Tibial nerve (tissue), 4 donors: ENCODE data around the gene SARNP. TPM values are rescaled to one million over a fixed set of nuclear protein-coding genes. Genes with fewer than 3 reads are reported as not detected.
A peak's percentile ranks its signal among the peaks of the same experiment; 100 is the strongest.

Source experiments
- DNase-seq, 2 donors: peaks; one replicate each; pipeline ENCODE4 v3.0.0-alpha.2; 2019; ENCODE audit warnings: low spot score in 2 of 2
- H3K27ac ChIP-seq, 4 donors: fragments of 200-600 bp; sonication (generic) in 3 of 4; one replicate each; pipeline ENCODE4 v1.5.1; 2017 to 2019; ENCODE audit warnings: mild to moderate bottlenecking in 1 of 4
- H3K27me3 ChIP-seq, 2 donors: fragments of 200-600 bp; sonication (generic) in 1 of 2; one replicate each; pipeline versions ENCODE4 v1.5.1 to v1.6.0; 2017 to 2019
- H3K36me3 ChIP-seq, 3 donors: fragments of 200-600 bp; sonication (generic); one replicate each; pipeline ENCODE4 v1.5.1; 2018 to 2019
- H3K4me1 ChIP-seq, 4 donors: fragments of 200-600 bp; sonication (generic) in 3 of 4; one replicate each; pipeline ENCODE4 v1.5.1; 2017 to 2019
- H3K4me3 ChIP-seq, 4 donors: fragments of 200-600 bp; sonication (generic) in 3 of 4; one replicate each; pipeline ENCODE4 v1.5.1; 2017 to 2019; ENCODE audit warnings: mild to moderate bottlenecking in 1 of 4, moderate library complexity in 1 of 4
- H3K9me3 ChIP-seq, 4 donors: fragments of 200-600 bp; sonication (generic) in 3 of 4; one replicate each; pipeline ENCODE4 v1.5.1; 2017 to 2019
- EP300 ChIP-seq, 2 donors: sonication (generic); formaldehyde crosslinking; IDR thresholded peaks; one replicate each; pipeline ENCODE4 v1.6.1; 2017; ENCODE audit warnings: antibody characterized with exemption in 2 of 2, mild to moderate bottlenecking in 1 of 2
- POLR2A ChIP-seq, 2 donors: fragments of 450-650 bp; IDR thresholded peaks; one replicate each; pipeline ENCODE4 v1.6.1; 2017; ENCODE audit warnings: antibody characterized with exemption in 2 of 2, mild to moderate bottlenecking in 2 of 2, moderate library complexity in 2 of 2
- WGBS, 2 donors: methylation state at CpG; one replicate each; pipeline ENCODE4 v1.1.5; 2018; 5-methylcytosine and 5-hydroxymethylcytosine counted together
- total RNA-seq, 4 donors: library from RNA; depleted of rRNA; stranded (reverse); fragments of >200 nt; gene quantifications; one replicate each; pipeline ENCODE4 v1.1.0, GENCODE V29; 2016
- TF ChIP-seq, protein P1 (sequence below), 5 experiments: fragments of 200-600 bp in 3 of 5; fragments of 450-650 bp in 2 of 5; sonication (generic) in 3 of 5; IDR thresholded peaks; one replicate each; pipeline ENCODE4 v1.5.1; 2016 to 2019; ENCODE audit warnings: antibody characterized with exemption in 5 of 5, mild to moderate bottlenecking in 3 of 5, moderate library complexity in 2 of 5

SARNP gene
- total RNA-seq, 4 donors from 2014 or later: 33.3 to 62.8 (median 52.8) TPM

GRCh38 chr12:55829967-55830600 is 12.6 kb upstream of the SARNP start:
- no peak for DNase-seq
- no peaks in the 10 kb centered on the region for H3K9me3 ChIP-seq
- peak overlapping the region; percentile 56 to 87 (median 76) for H3K4me3 ChIP-seq
- peak overlapping the region; percentile 83 to 99 (median 96) for H3K27ac ChIP-seq
- peaks cover 0 to 65% (median 42%) of the 10 kb centered on the region in 4 donors for H3K4me1 ChIP-seq
- 0 to 1% methylated on average over 35 of the region's 37 CpGs for WGBS, 2 donors
- peaks cover 0 to 34% (median 0%) of the 10 kb centered on the region in 3 donors for H3K36me3 ChIP-seq
- no peaks in the 10 kb centered on the region for H3K27me3 ChIP-seq
- TF ChIP-seq, protein P1, sequence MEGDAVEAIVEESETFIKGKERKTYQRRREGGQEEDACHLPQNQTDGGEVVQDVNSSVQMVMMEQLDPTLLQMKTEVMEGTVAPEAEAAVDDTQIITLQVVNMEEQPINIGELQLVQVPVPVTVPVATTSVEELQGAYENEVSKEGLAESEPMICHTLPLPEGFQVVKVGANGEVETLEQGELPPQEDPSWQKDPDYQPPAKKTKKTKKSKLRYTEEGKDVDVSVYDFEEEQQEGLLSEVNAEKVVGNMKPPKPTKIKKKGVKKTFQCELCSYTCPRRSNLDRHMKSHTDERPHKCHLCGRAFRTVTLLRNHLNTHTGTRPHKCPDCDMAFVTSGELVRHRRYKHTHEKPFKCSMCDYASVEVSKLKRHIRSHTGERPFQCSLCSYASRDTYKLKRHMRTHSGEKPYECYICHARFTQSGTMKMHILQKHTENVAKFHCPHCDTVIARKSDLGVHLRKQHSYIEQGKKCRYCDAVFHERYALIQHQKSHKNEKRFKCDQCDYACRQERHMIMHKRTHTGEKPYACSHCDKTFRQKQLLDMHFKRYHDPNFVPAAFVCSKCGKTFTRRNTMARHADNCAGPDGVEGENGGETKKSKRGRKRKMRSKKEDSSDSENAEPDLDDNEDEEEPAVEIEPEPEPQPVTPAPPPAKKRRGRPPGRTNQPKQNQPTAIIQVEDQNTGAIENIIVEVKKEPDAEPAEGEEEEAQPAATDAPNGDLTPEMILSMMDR (IDR thresholded peaks at IDR 0.05): no peak
- TF ChIP-seq POLR2A (IDR thresholded peaks at IDR 0.05) (no peak), EP300 (IDR thresholded peaks at IDR 0.05) (no peak)

- TF ChIP-seq, protein P1 (IDR thresholded peaks at IDR 0.05): no peak
- TF ChIP-seq POLR2A (IDR thresholded peaks at IDR 0.05): no peak
- TF ChIP-seq EP300 (IDR thresholded peaks at IDR 0.05): no peak
- peak overlapping the region in 3 of 4 donors; percentile 92 to 99 (median 99) for H3K27ac ChIP-seq
- WGBS, 2 donors: 82 to 87% methylated on average over 5 of the region's 5 CpGs
- H3K27me3 ChIP-seq: no peaks in the 10 kb centered on the region
- H3K4me1 ChIP-seq: peaks cover 0 to 72% (median 42%) of the 10 kb centered on the region in 4 donors
- H3K36me3 ChIP-seq: peaks cover 0 to 31% (median 0%) of the 10 kb centered on the region in 3 donors
- no peak for DNase-seq
- H3K9me3 ChIP-seq: no peaks in the 10 kb centered on the region
- peak overlapping the region in 1 of 4 donors; percentile 87 for H3K4me3 ChIP-seq
These were observed 10.8 kb upstream of the SARNP start for GRCh38 chr12:55828357-55828756.

GRCh38 chr12:55827806-55828205 is 10.3 kb upstream of the SARNP start:
- Histone ChIP-seq H3K4me1 (peaks cover 0 to 66% (median 39%) of the 10 kb centered on the region in 4 donors), H3K27ac (peak overlapping the region in 1 of 4 donors; percentile 34)

GRCh38 chr12:55824726-55825125 is 7.2 kb upstream of the SARNP start:
- peaks cover 0 to 50% (median 23%) of the 10 kb centered on the region in 4 donors for H3K4me1 ChIP-seq
- WGBS, 2 donors: 63 to 81% methylated on average over 5 of the region's 5 CpGs
- H3K9me3 ChIP-seq: no peaks in the 10 kb centered on the region
- peaks cover 0 to 60% (median 18%) of the 10 kb centered on the region in 3 donors for H3K36me3 ChIP-seq
- no peak overlapping the region for H3K27ac ChIP-seq
- TF ChIP-seq, protein P1 (IDR thresholded peaks at IDR 0.05): no peak
- TF ChIP-seq EP300 (IDR thresholded peaks at IDR 0.05) (no peak), POLR2A (IDR thresholded peaks at IDR 0.05) (no peak)
- no peaks in the 10 kb centered on the region for H3K27me3 ChIP-seq
- no peak for DNase-seq
- no peak overlapping the region for H3K4me3 ChIP-seq

More at GRCh38 chr12:55827806-55828205, 10.3 kb upstream of the SARNP start:
- H3K4me3 ChIP-seq: no peak overlapping the region
- H3K9me3 ChIP-seq: no peaks in the 10 kb centered on the region
- no peaks in the 10 kb centered on the region for H3K27me3 ChIP-seq
- 89 to 91% methylated on average over 15 of the region's 15 CpGs for WGBS, 2 donors
- DNase-seq: no peak
- peaks cover 0 to 31% (median 0%) of the 10 kb centered on the region in 3 donors for H3K36me3 ChIP-seq
- no peak for TF ChIP-seq EP300 (IDR thresholded peaks at IDR 0.05)
- TF ChIP-seq POLR2A (IDR thresholded peaks at IDR 0.05): no peak
- TF ChIP-seq, protein P1 (IDR thresholded peaks at IDR 0.05): no peak

- H3K27ac ChIP-seq: no peak overlapping the region
- DNase-seq: no peak
- TF ChIP-seq POLR2A (IDR thresholded peaks at IDR 0.05) (no peak), EP300 (IDR thresholded peaks at IDR 0.05) (no peak)
- TF ChIP-seq, protein P1 (IDR thresholded peaks at IDR 0.05): no peak
- H3K9me3 ChIP-seq: no peaks in the 10 kb centered on the region
- H3K27me3 ChIP-seq: peaks cover 0 to 3% of the 10 kb centered on the region in 2 donors
- peaks cover 0 to 67% (median 18%) of the 10 kb centered on the region in 3 donors for H3K36me3 ChIP-seq
- 87 to 88% methylated on average over 4 of the region's 4 CpGs for WGBS, 2 donors
- peaks cover 0 to 55% (median 24%) of the 10 kb centered on the region in 4 donors for H3K4me1 ChIP-seq
- no peak overlapping the region for H3K4me3 ChIP-seq
These were observed 5.9 kb upstream of the SARNP start for GRCh38 chr12:55823419-55823818.
